HG02981 (cell line): Measurements from ENCODE around the gene TIMP4.
A peak's percentile ranks its signal among the peaks of the same experiment; 100 is the strongest.

Experiments
- ATAC-seq: cut with Tn5 transposase; IDR thresholded peaks from one replicate; pipeline ENCODE4 v1.9.1; 2021; ENCODE audit warnings: mild to moderate bottlenecking, moderate library complexity; ENCODE audit not compliant: unreplicated experiment

TIMP4 gene

DNA sequence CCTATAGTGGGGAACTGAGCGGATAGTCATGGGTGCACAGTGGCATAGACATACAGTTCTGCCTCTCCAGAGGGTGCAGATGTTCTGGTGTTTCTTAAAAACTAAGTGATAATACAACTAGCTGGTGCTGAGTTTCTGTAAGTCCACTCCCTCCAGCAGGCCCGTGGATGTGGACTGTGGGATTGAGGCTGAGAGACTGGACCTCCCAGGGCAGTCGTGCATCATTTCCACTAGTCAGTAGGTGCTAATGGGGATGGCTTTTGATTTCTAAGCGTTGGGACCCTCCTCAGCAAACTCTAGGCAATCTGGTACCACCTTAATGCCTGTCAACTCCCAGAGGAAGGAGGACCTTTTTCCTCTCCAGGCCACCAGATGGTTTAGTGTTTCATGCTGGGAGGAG, 27.3 kb upstream of the TIMP4 start:
- ATAC-seq = no peak

GRCh38 chr3:12185172-12185710, 26.5 kb upstream of the TIMP4 start:
- ATAC-seq = no peak

DNA sequence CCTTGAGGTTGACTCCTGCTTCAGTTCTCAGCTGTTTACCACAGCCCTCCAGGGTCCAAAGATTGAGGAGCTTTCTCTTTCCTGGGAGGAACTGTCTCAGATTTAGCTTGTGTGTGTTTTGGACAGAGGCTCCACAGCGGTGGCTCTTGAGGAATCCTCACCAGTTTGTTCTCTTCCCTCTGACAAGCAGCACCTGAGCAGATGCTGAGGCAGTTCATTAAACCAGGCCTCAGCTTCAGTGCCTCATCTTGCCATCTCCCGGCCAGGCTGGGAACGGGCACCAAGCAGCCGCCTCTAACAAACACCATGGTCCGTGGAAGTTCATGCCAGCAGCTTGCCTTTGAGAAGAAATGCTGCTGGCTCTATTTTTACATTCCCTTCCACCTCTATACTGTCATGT, 25.8 kb upstream of the TIMP4 start:
- ATAC-seq = no peak

GRCh38 chr3:12182687-12183441, 24.2 kb upstream of the TIMP4 start:
- no peak for ATAC-seq

- ATAC-seq = no peak
These were observed 23.1 kb upstream of the TIMP4 start for GRCh38 chr3:12181806-12182205.

- ATAC-seq = no peak
These were observed 22.6 kb upstream of the TIMP4 start for GRCh38 chr3:12181301-12181700.

DNA sequence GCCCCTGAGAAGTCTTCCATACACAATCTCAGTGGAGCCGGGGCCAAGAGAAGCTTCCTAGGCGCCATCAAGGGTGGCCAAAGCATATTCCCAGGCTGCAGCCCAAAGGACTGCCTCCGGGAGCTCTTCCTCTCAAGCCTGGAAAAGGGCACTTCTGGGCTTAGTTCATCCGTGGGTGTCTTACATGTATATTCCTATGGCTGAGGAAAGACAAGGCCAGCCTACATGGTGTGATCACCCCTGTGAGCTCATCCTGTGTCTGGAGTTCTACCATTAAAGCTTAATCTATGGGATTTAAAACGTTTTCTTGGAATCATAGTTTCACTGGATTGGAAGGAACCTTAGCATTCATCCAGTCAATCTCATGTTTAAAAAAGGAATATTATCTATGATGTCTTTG, 21.9 kb upstream of the TIMP4 start:
- no peak for ATAC-seq

GRCh38 chr3:12180218-12180617, 21.5 kb upstream of the TIMP4 start:
- no peak for ATAC-seq

DNA sequence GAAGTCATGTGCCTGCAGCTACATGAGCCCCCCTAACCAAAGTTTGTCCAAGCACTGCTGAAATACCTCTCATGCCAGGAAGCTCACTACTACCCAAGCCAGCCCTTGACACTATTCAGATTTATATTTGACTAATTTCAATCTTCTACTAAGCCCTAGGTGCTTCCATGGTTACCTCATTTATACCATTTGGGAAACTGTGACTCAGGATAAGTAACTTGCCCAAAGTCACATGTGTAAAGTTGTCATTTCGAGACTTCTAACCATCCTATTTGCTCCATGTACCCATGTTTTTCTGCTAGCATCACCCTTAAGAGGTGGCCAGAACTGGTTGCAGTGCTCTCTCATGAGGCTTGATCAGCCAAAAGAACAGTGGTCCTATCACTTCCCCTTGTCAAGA, 20.7 kb upstream of the TIMP4 start:
- no peak for ATAC-seq

DNA sequence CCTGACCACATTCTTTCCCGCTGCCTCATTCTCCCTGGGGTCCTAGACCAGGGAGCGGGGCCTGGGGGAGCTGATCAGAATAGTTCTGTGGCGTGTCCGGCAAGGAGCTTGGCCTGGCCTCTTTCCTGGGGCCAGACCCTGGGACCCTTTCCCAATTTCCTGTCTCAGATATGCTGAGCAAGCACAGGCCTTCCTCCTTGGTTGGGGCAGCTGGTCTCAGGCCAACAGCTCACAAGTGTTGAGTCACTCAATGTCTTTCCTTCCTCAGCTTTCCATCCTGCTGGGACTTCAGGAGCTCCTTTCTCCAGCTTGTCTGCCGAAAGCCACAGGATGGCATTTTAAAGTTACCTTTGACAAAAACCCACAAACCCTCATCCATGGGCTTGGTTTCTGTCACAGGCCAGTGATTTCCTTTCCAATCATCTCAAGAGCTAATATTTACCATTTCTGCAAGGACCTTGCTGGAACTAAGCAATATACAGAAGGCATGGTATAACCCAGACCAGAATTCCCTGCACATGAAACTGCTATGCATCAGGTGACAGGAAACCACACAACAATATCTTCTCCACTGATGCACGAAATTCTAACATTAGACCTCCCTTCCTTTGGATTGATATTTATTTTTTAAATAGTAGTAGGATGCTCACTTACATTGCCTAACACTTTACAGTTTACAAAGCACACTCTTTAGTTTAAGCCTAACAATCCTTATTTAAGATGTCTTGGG, 19.5 kb upstream of the TIMP4 start:
- ATAC-seq = no peak

DNA sequence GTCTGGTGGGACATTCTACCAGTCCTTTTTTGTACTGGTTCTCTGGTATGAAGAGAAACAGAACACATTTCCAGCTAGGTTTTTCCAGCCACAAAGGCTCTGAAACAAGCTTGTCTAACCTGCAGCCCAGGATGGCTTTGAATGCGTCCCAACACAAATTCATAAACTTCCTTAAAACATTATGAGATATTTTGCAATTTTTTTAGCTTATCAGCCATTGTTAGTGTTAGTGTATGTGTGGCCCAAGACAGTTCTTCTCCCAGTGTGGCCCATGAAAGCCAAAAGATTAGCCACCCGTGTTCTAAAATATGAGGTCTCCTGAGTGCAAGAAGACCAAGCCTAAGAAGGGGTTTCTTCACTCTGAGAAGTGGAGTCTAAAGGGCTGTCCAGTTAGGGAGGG, 18.4 kb upstream of the TIMP4 start:
- ATAC-seq = no peak

DNA sequence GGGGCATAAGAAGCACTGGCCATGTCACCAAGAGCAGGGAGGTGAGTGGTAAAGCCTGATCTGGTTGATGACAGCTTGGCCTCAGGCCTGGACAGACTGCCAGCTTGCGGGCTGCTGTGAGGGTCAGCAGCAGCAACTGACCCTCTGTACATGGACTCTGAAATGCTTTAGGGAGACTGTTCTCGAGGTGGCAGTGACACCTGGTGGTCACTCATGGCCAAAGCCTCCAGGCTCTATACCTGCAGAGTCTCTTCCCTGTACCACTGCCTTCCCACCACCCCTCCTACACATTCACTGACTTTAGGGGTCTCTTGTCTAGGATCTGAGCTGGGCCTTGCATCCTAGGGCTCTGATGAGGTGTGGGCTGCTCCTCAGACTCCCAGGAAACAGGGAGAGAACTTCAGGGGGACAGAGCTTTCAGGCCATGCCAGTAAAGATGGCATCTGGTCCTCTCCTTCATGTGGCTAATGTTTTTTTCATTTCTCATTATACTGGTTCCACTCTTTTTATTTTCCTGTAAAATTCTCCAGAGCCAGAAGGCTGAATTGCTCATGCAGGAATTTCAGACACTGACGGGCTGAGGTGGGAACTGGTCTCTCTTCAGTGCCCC, 17.2 kb upstream of the TIMP4 start:
- ATAC-seq = peak; percentile 60

- ATAC-seq = no peak
These were observed 16.5 kb upstream of the TIMP4 start for GRCh38 chr3:12175137-12175593.

DNA sequence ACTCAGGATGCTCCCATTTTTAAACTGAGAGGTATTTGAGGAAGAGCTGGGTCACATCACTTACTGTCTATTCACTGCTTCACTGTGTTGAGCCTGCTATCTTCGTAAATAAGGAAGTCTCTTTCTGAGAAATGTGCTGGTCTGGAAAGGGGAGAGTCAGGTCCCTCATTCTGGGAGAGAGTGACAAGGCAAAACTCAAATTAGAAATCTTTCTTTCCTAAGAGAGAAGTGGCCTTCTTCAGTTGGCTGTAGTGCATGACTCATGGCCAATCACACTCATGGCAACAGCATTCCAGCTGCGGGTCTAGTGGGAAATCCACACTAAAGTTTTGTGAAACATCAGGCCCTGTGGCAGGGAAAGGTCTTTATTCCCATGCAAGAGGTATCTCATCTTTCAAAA, 11.5 kb upstream of the TIMP4 start:
- no peak for ATAC-seq

DNA sequence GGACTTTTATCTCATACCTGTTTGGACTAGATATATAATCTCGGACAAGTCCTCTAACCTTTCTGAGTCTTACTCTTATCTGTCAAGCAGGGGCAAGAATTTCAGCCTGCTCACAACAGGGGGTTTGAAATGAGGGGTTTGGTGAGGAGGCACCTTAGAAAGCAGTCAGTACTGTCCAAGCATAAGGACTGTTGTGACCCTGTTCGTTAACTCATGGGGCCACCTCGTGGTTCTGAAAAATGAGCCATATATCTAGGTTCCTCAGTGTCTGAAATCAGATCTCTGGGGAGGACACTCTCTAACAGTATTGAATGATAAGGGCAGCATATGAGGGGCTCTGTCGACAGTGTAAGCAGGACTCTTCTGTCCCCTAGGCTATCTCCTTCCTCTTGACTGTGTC, 7.2 kb upstream of the TIMP4 start:
- ATAC-seq = no peak

GRCh38 chr3:12159227-12159601, 502 bp upstream of the TIMP4 start:
- ATAC-seq = no peak

GRCh38 chr3:12157026-12157425, 1.7 kb downstream of the TIMP4 start:
- ATAC-seq = no peak

DNA sequence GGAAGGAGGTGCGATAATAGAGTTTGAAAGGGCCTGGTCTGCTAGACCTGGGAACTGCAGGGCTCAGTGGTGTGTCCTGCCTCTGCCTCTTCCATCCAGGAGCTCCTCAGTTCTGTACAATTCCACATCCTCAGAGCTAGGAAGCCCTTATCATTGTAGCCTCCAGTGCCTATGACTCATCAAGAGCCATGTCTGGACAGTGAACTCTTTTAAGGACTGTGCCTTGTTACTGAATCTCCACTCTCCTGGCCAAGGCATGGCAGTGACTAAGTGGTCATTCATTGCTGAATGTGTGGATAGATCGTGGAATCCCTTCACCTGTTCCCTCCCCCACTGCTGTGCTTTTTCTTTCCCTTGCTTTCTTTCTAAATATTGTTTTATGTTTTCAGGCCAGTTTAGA, 2.9 kb downstream of the TIMP4 start:
- no peak for ATAC-seq

DNA sequence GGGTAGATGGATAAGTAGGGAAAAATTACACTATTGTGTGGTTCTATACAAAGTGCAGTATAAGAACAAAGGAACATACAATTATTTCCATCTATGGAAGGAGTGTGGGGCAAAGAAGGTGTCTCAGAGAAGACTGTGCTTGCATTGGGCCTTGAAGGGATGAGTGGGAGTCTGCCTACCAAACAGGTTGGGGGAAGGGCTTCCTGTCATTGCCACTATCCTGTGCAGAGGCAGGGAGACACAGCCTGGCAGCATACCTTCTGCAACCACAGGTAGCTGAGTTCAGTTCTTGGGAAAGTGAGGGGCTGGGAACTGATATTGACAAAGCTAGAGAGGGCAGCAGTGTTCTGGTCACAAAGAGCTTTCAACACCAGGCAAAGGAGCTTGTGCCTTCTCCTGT, 3.4 kb downstream of the TIMP4 start:
- no peak for ATAC-seq

- ATAC-seq = no peak
These were observed 4.6 kb downstream of the TIMP4 start for GRCh38 chr3:12154151-12154550.

DNA sequence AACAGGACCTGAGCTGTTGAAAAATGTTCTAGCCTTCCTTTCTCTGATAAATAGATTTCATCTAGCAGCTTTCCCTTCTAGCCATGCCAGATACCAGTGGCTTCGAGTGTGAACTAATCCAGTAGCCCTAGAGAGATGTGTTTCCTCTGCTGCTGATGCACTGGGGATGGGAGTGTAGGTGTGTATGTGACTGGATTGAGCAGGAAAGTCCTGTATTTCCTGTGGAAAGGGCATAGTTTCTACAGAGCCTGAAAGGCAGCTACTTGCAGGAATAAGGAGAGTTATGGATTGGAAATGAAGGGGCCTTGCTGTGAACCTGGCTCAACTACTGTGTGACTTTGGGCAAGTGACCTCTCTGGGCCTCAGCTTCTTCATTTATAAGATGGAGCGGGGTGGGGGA, 8.6 kb downstream of the TIMP4 start:
- ATAC-seq = no peak

- no peak for ATAC-seq
These were observed 9.7 kb downstream of the TIMP4 start for GRCh38 chr3:12149029-12149428.
